SU-DHL-6 (cell line): Measurements from ENCODE around the gene SHISA9.

Source experiments
- CTCF ChIP-seq: fragments of 200-600 bp; sonication (generic); IDR thresholded peaks from one replicate; pipeline ENCODE4 v1.5.1; 2017; ENCODE audit warnings: antibody characterized with exemption, mild to moderate bottlenecking, low read length, moderate library complexity; ENCODE audit not compliant: insufficient read depth, poor library complexity, severe bottlenecking
- EZH2phosphoT487 ChIP-seq: fragments of 200-600 bp; sonication (generic), shearing (Covaris generic); conservative IDR thresholded peaks from 2 replicates; pipeline ENCODE4 v1.6.1; 2018; ENCODE audit warnings: mild to moderate bottlenecking, antibody characterized with exemption, low read length, moderate library complexity, mixed read lengths

GRCh38 chr16:12901204-12901596 is 198 bp upstream of the SHISA9 start:
- no peak for TF ChIP-seq CTCF
- TF ChIP-seq EZH2phosphoT487: no peak
